K562 (cell line): ENCODE data around the gene ZGLP1. TPM values are rescaled to one million over a fixed set of nuclear protein-coding genes. Genes with fewer than 3 reads are reported as not detected.
A peak's percentile ranks its signal among the peaks of the same experiment; 100 is the strongest.

Experiments
- BRF1 ChIP-seq: IDR thresholded peaks from 3 replicates; pipeline ENCODE4 v1.6.1; 2011; ENCODE audit warnings: borderline replicate concordance, mild to moderate bottlenecking; ENCODE audit not compliant: insufficient read length; ENCODE audit errors: extremely low read depth
- CREM ChIP-seq: IDR thresholded peaks from 2 replicates; pipeline ENCODE4 v1.6.1; 2014; ENCODE audit warnings: antibody characterized with exemption, low read depth
- DACH1 ChIP-seq: fragments of 450-650 bp; IDR thresholded peaks from 2 replicates; pipeline ENCODE4 v1.6.1; 2018; ENCODE audit not compliant: partially characterized antibody
- DDX20 ChIP-seq: fragments of 450-650 bp; IDR thresholded peaks from 2 replicates; pipeline ENCODE4 v1.6.1; 2016; ENCODE audit warnings: missing genetic modification characterization, low read depth, mild to moderate bottlenecking, missing compliant biosample characterization, moderate library complexity
- EGR1 ChIP-seq: fragments of 450-650 bp; conservative IDR thresholded peaks from 2 replicates; pipeline ENCODE4 v1.6.1; 2017; ENCODE audit warnings: mild to moderate bottlenecking
- HDAC2 ChIP-seq: fragments of 450-650 bp; IDR thresholded peaks from 2 replicates; pipeline ENCODE4 v1.6.1; 2016; ENCODE audit warnings: mild to moderate bottlenecking
- HDGF ChIP-seq: fragments of 450-650 bp; IDR thresholded peaks from 2 replicates; pipeline ENCODE4 v1.6.1; 2016
- HNRNPH1 ChIP-seq: fragments of 200-400 bp; formaldehyde crosslinking; optimal IDR thresholded peaks from 2 replicates; pipeline ENCODE3; 2017; ENCODE audit warnings: low read depth, mild to moderate bottlenecking, low read length, moderate library complexity
- MAZ ChIP-seq, 2 experiments: fragments of 450-650 bp in 1 of 2; sonication (generic) in 1 of 2; formaldehyde crosslinking; IDR thresholded peaks in 1 of 2; conservative IDR thresholded peaks in 1 of 2; 2 replicates each; pipeline versions ENCODE4 v1.4.0 to v1.5.0; 2020; ENCODE audit warnings: mild to moderate bottlenecking in 1 of 2, missing genetic modification reagents in 1 of 2
- NFRKB ChIP-seq: fragments of 450-650 bp; IDR thresholded peaks from 2 replicates; pipeline ENCODE4 v1.6.1; 2016; ENCODE audit warnings: low read depth
- SMAD2 ChIP-seq: fragments of 150-350 bp; IDR thresholded peaks from 2 replicates; pipeline ENCODE4 v1.6.1; 2014; ENCODE audit warnings: low read depth, mild to moderate bottlenecking, low read length
- ZNF146 ChIP-seq: IDR thresholded peaks from one replicate; pipeline ENCODE4 v1.6.1; 2018; ENCODE audit warnings: missing compliant biosample characterization; ENCODE audit not compliant: unreplicated experiment
- ZNF695 ChIP-seq: fragments of 450-650 bp; formaldehyde crosslinking; IDR thresholded peaks from 2 replicates; pipeline ENCODE4 v1.4.0; 2020; ENCODE audit warnings: mild to moderate bottlenecking, moderate library complexity
- polyA plus RNA-seq, 8 experiments: library from polyadenylated mRNA; depleted of rRNA in 4 of 8; stranded (reverse) in 5 of 8; unstranded in 3 of 8; fragments of >200 nt; fragmentation: Nextera tagmentation in 2 of 8; fragmentation: Illumina TruSeq in 1 of 8; extraction: Ambion mirVana in 2 of 8; extraction: Trizol in 1 of 8; gene quantifications; 2 replicates each; pipeline versions ENCODE4 v1.2.1 to v1.2.3, GENCODE V29; 2011 to 2014; ENCODE audit warnings: inconsistent platforms in 1 of 8, missing spikeins in 1 of 8
- total RNA-seq, 7 experiments: library from RNA; depleted of rRNA in 6 of 7; stranded (reverse); fragments of >200 nt in 6 of 7; fragmentation: Illumina TruSeq in 2 of 7; extraction: Trizol in 2 of 7; gene quantifications; 2 replicates each; pipeline versions ENCODE4 v1.2.1 to v1.2.3, GENCODE V29; 2011 to 2021; ENCODE audit warnings: low replicate concordance in 1 of 7
- TF ChIP-seq, protein P1 (sequence below): sonication (generic); formaldehyde crosslinking; IDR thresholded peaks from 2 replicates; pipeline ENCODE4 v1.8.1; 2023; ENCODE audit warnings: mild to moderate bottlenecking, missing genetic modification reagents
- TF ChIP-seq, protein P2 (sequence below): fragments of 200-800 bp; sonication (Bioruptor generic); IDR thresholded peaks from 2 replicates; pipeline ENCODE4 v1.6.1; 2016; ENCODE audit warnings: missing genetic modification characterization, missing compliant biosample characterization
- TF ChIP-seq, protein P3 (sequence below): IDR thresholded peaks from 2 replicates; pipeline ENCODE4 v1.6.1; 2014; ENCODE audit warnings: antibody characterized with exemption

Gene ZGLP1
- total and polyA plus RNA-seq, 9 of the 15 experiments (the other 6 are each of a cell fraction or from before 2014, with no cell fraction given), result 0.24 to 4.5 (median 2.2) TPM

DNA sequence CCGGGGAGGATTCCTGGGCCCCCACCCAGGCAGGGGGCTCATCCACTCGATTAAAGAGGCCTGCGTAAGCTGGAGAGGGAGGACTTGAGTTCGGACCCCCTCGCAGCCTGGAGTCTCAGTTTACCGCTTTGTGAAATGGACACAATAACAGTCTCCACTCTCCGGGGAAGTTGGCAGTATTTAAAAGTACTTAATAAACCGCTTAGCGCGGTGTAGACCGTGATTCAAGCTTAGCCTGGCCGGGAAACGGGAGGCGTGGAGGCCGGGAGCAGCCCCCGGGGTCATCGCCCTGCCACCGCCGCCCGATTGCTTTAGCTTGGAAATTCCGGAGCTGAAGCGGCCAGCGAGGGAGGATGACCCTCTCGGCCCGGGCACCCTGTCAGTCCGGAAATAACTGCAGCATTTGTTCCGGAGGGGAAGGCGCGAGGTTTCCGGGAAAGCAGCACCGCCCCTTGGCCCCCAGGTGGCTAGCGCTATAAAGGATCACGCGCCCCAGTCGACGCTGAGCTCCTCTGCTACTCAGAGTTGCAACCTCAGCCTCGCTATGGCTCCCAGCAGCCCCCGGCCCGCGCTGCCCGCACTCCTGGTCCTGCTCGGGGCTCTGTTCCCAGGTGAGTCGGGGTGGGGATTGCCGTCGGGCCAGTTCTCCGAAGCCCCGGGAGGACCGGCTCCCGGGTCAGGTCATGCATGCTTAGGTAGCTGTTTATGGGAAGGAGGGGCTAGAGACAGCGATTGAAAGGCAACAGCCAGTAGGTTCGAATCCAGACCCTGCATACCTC is 38.8 kb downstream of the ZGLP1 start, which contains the start of gene ICAM1 (continued):
- TF ChIP-seq, protein P1, sequence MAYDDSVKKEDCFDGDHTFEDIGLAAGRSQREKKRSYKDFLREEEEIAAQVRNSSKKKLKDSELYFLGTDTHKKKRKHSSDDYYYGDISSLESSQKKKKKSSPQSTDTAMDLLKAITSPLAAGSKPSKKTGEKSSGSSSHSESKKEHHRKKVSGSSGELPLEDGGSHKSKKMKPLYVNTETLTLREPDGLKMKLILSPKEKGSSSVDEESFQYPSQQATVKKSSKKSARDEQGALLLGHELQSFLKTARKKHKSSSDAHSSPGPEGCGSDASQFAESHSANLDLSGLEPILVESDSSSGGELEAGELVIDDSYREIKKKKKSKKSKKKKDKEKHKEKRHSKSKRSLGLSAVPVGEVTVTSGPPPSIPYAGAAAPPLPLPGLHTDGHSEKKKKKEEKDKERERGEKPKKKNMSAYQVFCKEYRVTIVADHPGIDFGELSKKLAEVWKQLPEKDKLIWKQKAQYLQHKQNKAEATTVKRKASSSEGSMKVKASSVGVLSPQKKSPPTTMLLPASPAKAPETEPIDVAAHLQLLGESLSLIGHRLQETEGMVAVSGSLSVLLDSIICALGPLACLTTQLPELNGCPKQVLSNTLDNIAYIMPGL (CRISPR knock-in tag), result no peak
- TF ChIP-seq HDAC2, result peak; percentile 87; the same call in 1 of the 2 replicates
- TF ChIP-seq DDX20 (tag), result no peak
- TF ChIP-seq, protein P2, sequence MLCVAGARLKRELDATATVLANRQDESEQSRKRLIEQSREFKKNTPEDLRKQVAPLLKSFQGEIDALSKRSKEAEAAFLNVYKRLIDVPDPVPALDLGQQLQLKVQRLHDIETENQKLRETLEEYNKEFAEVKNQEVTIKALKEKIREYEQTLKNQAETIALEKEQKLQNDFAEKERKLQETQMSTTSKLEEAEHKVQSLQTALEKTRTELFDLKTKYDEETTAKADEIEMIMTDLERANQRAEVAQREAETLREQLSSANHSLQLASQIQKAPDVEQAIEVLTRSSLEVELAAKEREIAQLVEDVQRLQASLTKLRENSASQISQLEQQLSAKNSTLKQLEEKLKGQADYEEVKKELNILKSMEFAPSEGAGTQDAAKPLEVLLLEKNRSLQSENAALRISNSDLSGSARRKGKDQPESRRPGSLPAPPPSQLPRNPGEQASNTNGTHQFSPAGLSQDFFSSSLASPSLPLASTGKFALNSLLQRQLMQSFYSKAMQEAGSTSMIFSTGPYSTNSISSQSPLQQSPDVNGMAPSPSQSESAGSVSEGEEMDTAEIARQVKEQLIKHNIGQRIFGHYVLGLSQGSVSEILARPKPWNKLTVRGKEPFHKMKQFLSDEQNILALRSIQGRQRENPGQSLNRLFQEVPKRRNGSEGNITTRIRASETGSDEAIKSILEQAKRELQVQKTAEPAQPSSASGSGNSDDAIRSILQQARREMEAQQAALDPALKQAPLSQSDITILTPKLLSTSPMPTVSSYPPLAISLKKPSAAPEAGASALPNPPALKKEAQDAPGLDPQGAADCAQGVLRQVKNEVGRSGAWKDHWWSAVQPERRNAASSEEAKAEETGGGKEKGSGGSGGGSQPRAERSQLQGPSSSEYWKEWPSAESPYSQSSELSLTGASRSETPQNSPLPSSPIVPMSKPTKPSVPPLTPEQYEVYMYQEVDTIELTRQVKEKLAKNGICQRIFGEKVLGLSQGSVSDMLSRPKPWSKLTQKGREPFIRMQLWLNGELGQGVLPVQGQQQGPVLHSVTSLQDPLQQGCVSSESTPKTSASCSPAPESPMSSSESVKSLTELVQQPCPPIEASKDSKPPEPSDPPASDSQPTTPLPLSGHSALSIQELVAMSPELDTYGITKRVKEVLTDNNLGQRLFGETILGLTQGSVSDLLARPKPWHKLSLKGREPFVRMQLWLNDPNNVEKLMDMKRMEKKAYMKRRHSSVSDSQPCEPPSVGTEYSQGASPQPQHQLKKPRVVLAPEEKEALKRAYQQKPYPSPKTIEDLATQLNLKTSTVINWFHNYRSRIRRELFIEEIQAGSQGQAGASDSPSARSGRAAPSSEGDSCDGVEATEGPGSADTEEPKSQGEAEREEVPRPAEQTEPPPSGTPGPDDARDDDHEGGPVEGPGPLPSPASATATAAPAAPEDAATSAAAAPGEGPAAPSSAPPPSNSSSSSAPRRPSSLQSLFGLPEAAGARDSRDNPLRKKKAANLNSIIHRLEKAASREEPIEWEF (CRISPR knock-in tag), result no peak
- 0 out of 2 replicates have a peak, but pooled peaks have one; percentile 14 for TF ChIP-seq NFRKB
- TF ChIP-seq DACH1, result no peak
- peak; percentile 72 to 88; a peak in 2 of 4 replicates for TF ChIP-seq MAZ (CRISPR knock-in tag; conservative IDR thresholded peaks at IDR 0.05 in 1 of 2, IDR thresholded peaks at IDR 0.05 in 1 of 2)
- TF ChIP-seq SMAD2, result no peak
- TF ChIP-seq HDGF, result no peak
- TF ChIP-seq, protein P3, sequence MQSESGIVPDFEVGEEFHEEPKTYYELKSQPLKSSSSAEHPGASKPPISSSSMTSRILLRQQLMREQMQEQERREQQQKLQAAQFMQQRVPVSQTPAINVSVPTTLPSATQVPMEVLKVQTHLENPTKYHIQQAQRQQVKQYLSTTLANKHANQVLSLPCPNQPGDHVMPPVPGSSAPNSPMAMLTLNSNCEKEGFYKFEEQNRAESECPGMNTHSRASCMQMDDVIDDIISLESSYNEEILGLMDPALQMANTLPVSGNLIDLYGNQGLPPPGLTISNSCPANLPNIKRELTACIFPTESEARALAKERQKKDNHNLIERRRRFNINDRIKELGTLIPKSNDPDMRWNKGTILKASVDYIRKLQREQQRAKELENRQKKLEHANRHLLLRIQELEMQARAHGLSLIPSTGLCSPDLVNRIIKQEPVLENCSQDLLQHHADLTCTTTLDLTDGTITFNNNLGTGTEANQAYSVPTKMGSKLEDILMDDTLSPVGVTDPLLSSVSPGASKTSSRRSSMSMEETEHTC, result peak; percentile 91
- no peak for TF ChIP-seq ZNF146
- no peak for TF ChIP-seq BRF1
- TF ChIP-seq EGR1, result no peak; the same call in 1 of the 2 replicates
- peak; percentile 48; the same call in 1 of the 2 replicates for TF ChIP-seq CREM
- TF ChIP-seq ZNF695 (CRISPR knock-in tag), result no peak
- TF ChIP-seq HNRNPH1, result no peak
